HUES48 (cell line): ENCODE data around the gene COIL.

ENCODE experiments used
- H3K27ac ChIP-seq: one replicate; pipeline ENCODE4 v1.7.0; 2013; ENCODE audit warnings: low read depth, low read length, inconsistent platforms
- H3K27me3 ChIP-seq: 2 replicates; pipeline ENCODE4 v1.6.1; 2013; ENCODE audit warnings: mild to moderate bottlenecking, low read length; ENCODE audit not compliant: control insufficient read depth, insufficient read depth
- H3K36me3 ChIP-seq: 2 replicates; pipeline ENCODE4 v1.6.1; 2013; ENCODE audit warnings: low read length; ENCODE audit not compliant: control insufficient read depth, insufficient read depth
- H3K4me1 ChIP-seq: 2 replicates; pipeline ENCODE4 v1.6.1; 2013; ENCODE audit warnings: mild to moderate bottlenecking, low read length; ENCODE audit not compliant: control insufficient read depth, insufficient read depth
- H3K4me3 ChIP-seq: 2 replicates; pipeline ENCODE4 v1.5.1; 2013; ENCODE audit warnings: mild to moderate bottlenecking, low read depth, low read length
- H3K9ac ChIP-seq: 2 replicates; pipeline ENCODE4 v1.6.1; 2013; ENCODE audit warnings: mild to moderate bottlenecking, low read depth, low read length, moderate library complexity
- H3K9me3 ChIP-seq: 2 replicates; pipeline ENCODE4 v1.6.1; 2013; ENCODE audit warnings: low read length; ENCODE audit not compliant: control insufficient read depth, insufficient read depth

The COIL gene

GRCh38 chr17:56960596-56961538 lies at the start of gene COIL:
COIL (minus strand) TSS chr17:56961050; CDS start chr17:56961019, 31 bp downstream.
- peak within 1 kb of the TSS; percentile 99 for H3K27ac ChIP-seq
- 0 out of 2 replicates have a peak, but pooled peaks cover 3% of the 10 kb centered on the region for H3K4me1 ChIP-seq
- H3K27me3 ChIP-seq, result no peaks in the 10 kb centered on the region
- no peaks in the 10 kb centered on the region for H3K36me3 ChIP-seq
- H3K4me3 ChIP-seq, result peak within 1 kb of the TSS; percentile 99
- H3K9ac ChIP-seq, result peak within 1 kb of the TSS; percentile 100
- no peaks in the 10 kb centered on the region for H3K9me3 ChIP-seq

- Histone ChIP-seq H3K9me3 (no peaks in the 10 kb centered on the region; the same call in 1 of the 2 replicates), H3K4me3 (no peak overlapping the region), H3K4me1 (peaks cover 6% of the 10 kb centered on the region), H3K27me3 (no peaks in the 10 kb centered on the region), H3K27ac (no peak overlapping the region), H3K36me3 (peaks cover 4% of the 10 kb centered on the region; the same call in 1 of the 2 replicates), H3K9ac (no peak overlapping the region)
Measured at GRCh38 chr17:57010487-57010886, 49.6 kb upstream of the COIL start.

GRCh38 chr17:57009737-57010445 lies 49.0 kb upstream of the COIL start:
- Histone ChIP-seq H3K36me3 (peaks cover 4% of the 10 kb centered on the region; the same call in 1 of the 2 replicates), H3K27me3 (no peaks in the 10 kb centered on the region), H3K4me3 (no peak overlapping the region), H3K27ac (no peak overlapping the region), H3K4me1 (peaks cover 5% of the 10 kb centered on the region; the same call in 1 of the 2 replicates), H3K9me3 (no peaks in the 10 kb centered on the region; the same call in 1 of the 2 replicates), H3K9ac (no peak overlapping the region)

- peaks cover 4% of the 10 kb centered on the region; the same call in 1 of the 2 replicates for H3K36me3 ChIP-seq
- no peak overlapping the region for H3K4me3 ChIP-seq
- no peaks in the 10 kb centered on the region for H3K9me3 ChIP-seq
- no peak overlapping the region for H3K27ac ChIP-seq
- no peaks in the 10 kb centered on the region for H3K27me3 ChIP-seq
- H3K4me1 ChIP-seq, result peaks cover 5% of the 10 kb centered on the region; the same call in 1 of the 2 replicates
- no peak overlapping the region for H3K9ac ChIP-seq
Measured at GRCh38 chr17:57008958-57009357, 48.1 kb upstream of the COIL start.

GRCh38 chr17:57006040-57006439 lies 45.2 kb upstream of the COIL start:
- Histone ChIP-seq H3K36me3 (peaks cover 13% of the 10 kb centered on the region), H3K9me3 (no peaks in the 10 kb centered on the region), H3K4me3 (no peak overlapping the region), H3K27me3 (no peaks in the 10 kb centered on the region), H3K27ac (no peak overlapping the region), H3K4me1 (peaks cover 5% of the 10 kb centered on the region; the same call in 1 of the 2 replicates), H3K9ac (no peak overlapping the region)

- H3K4me1 ChIP-seq, result peaks cover 2% of the 10 kb centered on the region; the same call in 1 of the 2 replicates
- H3K36me3 ChIP-seq, result peaks cover 17% of the 10 kb centered on the region
- no peak overlapping the region for H3K27ac ChIP-seq
- H3K9ac ChIP-seq, result no peak overlapping the region
- H3K9me3 ChIP-seq, result no peaks in the 10 kb centered on the region
- H3K4me3 ChIP-seq, result no peak overlapping the region
- H3K27me3 ChIP-seq, result no peaks in the 10 kb centered on the region
Measured at GRCh38 chr17:57004944-57005579, 44.2 kb upstream of the COIL start.

GRCh38 chr17:57002904-57003303 lies 42.1 kb upstream of the COIL start:
- no peak overlapping the region for H3K27ac ChIP-seq
- no peaks in the 10 kb centered on the region for H3K27me3 ChIP-seq
- peaks cover 20% of the 10 kb centered on the region for H3K36me3 ChIP-seq
- H3K9me3 ChIP-seq, result no peaks in the 10 kb centered on the region
- no peak overlapping the region for H3K4me3 ChIP-seq
- H3K9ac ChIP-seq, result no peak overlapping the region
- H3K4me1 ChIP-seq, result no peaks in the 10 kb centered on the region

- Histone ChIP-seq H3K9ac (no peak overlapping the region), H3K4me3 (no peak overlapping the region), H3K27ac (no peak overlapping the region), H3K27me3 (no peaks in the 10 kb centered on the region), H3K36me3 (peaks cover 29% of the 10 kb centered on the region), H3K9me3 (no peaks in the 10 kb centered on the region), H3K4me1 (no peaks in the 10 kb centered on the region)
Measured at GRCh38 chr17:57001541-57001940, 40.7 kb upstream of the COIL start.

GRCh38 chr17:56997313-56997712 lies 36.5 kb upstream of the COIL start:
- Histone ChIP-seq H3K9me3 (no peaks in the 10 kb centered on the region), H3K4me3 (no peak overlapping the region), H3K4me1 (no peaks in the 10 kb centered on the region), H3K27ac (no peak overlapping the region), H3K27me3 (no peaks in the 10 kb centered on the region), H3K9ac (no peak overlapping the region), H3K36me3 (peaks cover 56% of the 10 kb centered on the region)

- H3K4me1 ChIP-seq, result no peaks in the 10 kb centered on the region
- H3K4me3 ChIP-seq, result no peak overlapping the region
- no peak overlapping the region for H3K9ac ChIP-seq
- no peaks in the 10 kb centered on the region for H3K9me3 ChIP-seq
- no peak overlapping the region for H3K27ac ChIP-seq
- peaks cover 55% of the 10 kb centered on the region for H3K36me3 ChIP-seq
- H3K27me3 ChIP-seq, result no peaks in the 10 kb centered on the region
Measured at GRCh38 chr17:56995766-56996165, 34.9 kb upstream of the COIL start.
